Fibroblast of lung (primary cell): Measurements from ENCODE around the gene DTX1.

ENCODE experiments used
- EZH2 ChIP-seq: IDR thresholded peaks from 2 replicates; pipeline ENCODE4 v1.5.1; 2012; ENCODE audit warnings: low read length, control low read depth, mild to moderate bottlenecking; ENCODE audit errors: missing control alignments
- TF ChIP-seq, protein P1 (sequence below), 2 donors: IDR thresholded peaks in 1 of 2; conservative IDR thresholded peaks in 1 of 2; 1 replicate in 1 of 2; 2 replicates in 1 of 2; pipeline ENCODE4 v1.5.1; 2011 to 2012; ENCODE audit warnings: low read length in 2 of 2, control low read depth in 1 of 2, inconsistent platforms in 1 of 2, low read depth in 1 of 2, mild to moderate bottlenecking in 1 of 2

DNA sequence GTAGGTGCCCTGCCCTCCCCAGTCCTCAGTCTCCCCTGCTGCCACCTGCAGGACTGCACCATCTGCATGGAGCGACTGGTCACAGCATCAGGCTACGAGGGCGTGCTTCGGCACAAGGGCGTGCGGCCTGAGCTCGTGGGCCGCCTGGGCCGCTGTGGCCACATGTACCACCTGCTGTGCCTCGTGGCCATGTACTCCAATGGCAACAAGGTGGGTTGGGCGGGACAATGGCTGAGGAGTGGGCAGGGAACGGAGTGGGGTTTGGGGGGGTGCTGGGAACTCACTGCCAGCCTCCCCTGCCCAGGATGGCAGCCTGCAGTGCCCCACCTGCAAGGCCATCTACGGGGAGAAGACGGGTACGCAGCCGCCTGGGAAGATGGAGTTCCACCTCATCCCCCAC lies 38.2 kb downstream of the DTX1 start:
- TF ChIP-seq, protein P1, sequence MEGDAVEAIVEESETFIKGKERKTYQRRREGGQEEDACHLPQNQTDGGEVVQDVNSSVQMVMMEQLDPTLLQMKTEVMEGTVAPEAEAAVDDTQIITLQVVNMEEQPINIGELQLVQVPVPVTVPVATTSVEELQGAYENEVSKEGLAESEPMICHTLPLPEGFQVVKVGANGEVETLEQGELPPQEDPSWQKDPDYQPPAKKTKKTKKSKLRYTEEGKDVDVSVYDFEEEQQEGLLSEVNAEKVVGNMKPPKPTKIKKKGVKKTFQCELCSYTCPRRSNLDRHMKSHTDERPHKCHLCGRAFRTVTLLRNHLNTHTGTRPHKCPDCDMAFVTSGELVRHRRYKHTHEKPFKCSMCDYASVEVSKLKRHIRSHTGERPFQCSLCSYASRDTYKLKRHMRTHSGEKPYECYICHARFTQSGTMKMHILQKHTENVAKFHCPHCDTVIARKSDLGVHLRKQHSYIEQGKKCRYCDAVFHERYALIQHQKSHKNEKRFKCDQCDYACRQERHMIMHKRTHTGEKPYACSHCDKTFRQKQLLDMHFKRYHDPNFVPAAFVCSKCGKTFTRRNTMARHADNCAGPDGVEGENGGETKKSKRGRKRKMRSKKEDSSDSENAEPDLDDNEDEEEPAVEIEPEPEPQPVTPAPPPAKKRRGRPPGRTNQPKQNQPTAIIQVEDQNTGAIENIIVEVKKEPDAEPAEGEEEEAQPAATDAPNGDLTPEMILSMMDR (conservative IDR thresholded peaks at IDR 0.05 in 1 of 2, IDR thresholded peaks at IDR 0.05 in 1 of 2; ENCODE audit: low read depth in 1 of 2, low read length in 2 of 2), result no peak
- no peak for TF ChIP-seq EZH2
